GM12878 (cell line): ENCODE data around the gene REPIN1. TPM values are rescaled to one million over a fixed set of nuclear protein-coding genes. Genes with fewer than 3 reads are reported as not detected.

Source experiments
- ATF7 ChIP-seq: fragments of 450-650 bp; IDR thresholded peaks from 2 replicates; pipeline ENCODE4 v1.6.1; 2016; ENCODE audit warnings: low read depth, mild to moderate bottlenecking
- BACH1 ChIP-seq: fragments of 450-650 bp; IDR thresholded peaks from 2 replicates; pipeline ENCODE4 v1.6.1; 2017; ENCODE audit warnings: mild to moderate bottlenecking, borderline replicate concordance
- CBX3 ChIP-seq: fragments of 200-600 bp; sonication (generic); IDR thresholded peaks from 2 replicates; pipeline ENCODE4 v1.6.1; 2016; ENCODE audit warnings: low read depth, borderline replicate concordance
- CHD4 ChIP-seq: fragments of 200-600 bp; sonication (generic); IDR thresholded peaks from 2 replicates; pipeline ENCODE4 v1.6.1; 2016; ENCODE audit warnings: mild to moderate bottlenecking
- ETV6 ChIP-seq, 2 experiments: fragments of 450-650 bp in 1 of 2; IDR thresholded peaks in 1 of 2; conservative IDR thresholded peaks in 1 of 2; 2 replicates each; pipeline ENCODE4 v1.6.1; 2014; ENCODE audit warnings: antibody characterized with exemption in 1 of 2, borderline replicate concordance in 1 of 2, low read depth in 1 of 2, mild to moderate bottlenecking in 1 of 2, moderate library complexity in 1 of 2
- FOS ChIP-seq: IDR thresholded peaks from 3 replicates; pipeline ENCODE4 v1.6.1; 2011; ENCODE audit warnings: borderline replicate concordance; ENCODE audit not compliant: insufficient read length; ENCODE audit errors: extremely low read depth
- HDAC2 ChIP-seq: fragments of 200-600 bp; sonication (generic); IDR thresholded peaks from 2 replicates; pipeline ENCODE4 v1.6.1; 2017
- HDGF ChIP-seq: fragments of 450-650 bp; IDR thresholded peaks from 2 replicates; pipeline ENCODE4 v1.6.1; 2016; ENCODE audit warnings: antibody characterized with exemption
- IKZF1 ChIP-seq: fragments of 450-650 bp; conservative IDR thresholded peaks from 2 replicates; pipeline ENCODE4 v1.6.1; 2017; ENCODE audit warnings: antibody characterized with exemption, mild to moderate bottlenecking
- JUND ChIP-seq: IDR thresholded peaks from 2 replicates; pipeline ENCODE4 v1.6.1; 2012; ENCODE audit warnings: low read depth, mild to moderate bottlenecking, low read length, improper control_type of control experiment, moderate library complexity
- MEF2A ChIP-seq: IDR thresholded peaks from 2 replicates; pipeline ENCODE4 v1.6.1; 2011; ENCODE audit warnings: low read depth, mild to moderate bottlenecking, low read length, moderate library complexity; ENCODE audit not compliant: insufficient read depth
- MTA2 ChIP-seq: fragments of 450-650 bp; IDR thresholded peaks from 2 replicates; pipeline ENCODE4 v1.6.1; 2016; ENCODE audit warnings: low read depth, mild to moderate bottlenecking, moderate library complexity
- NBN ChIP-seq: fragments of 450-650 bp; IDR thresholded peaks from 2 replicates; pipeline ENCODE4 v1.6.1; 2016
- NFXL1 ChIP-seq: fragments of 450-650 bp; IDR thresholded peaks from 2 replicates; pipeline ENCODE4 v1.6.1; 2017; ENCODE audit warnings: antibody characterized with exemption, mild to moderate bottlenecking, borderline replicate concordance
- RELA ChIP-seq: fragments of 450-650 bp; IDR thresholded peaks from 2 replicates; pipeline ENCODE4 v1.8.0; 2014; ENCODE audit warnings: borderline replicate concordance; ENCODE audit not compliant: partially characterized antibody
- RUNX3 ChIP-seq: IDR thresholded peaks from 2 replicates; pipeline ENCODE4 v1.6.1; 2012; ENCODE audit warnings: low read length, inconsistent platforms
- SP1 ChIP-seq: IDR thresholded peaks from one replicate; pipeline ENCODE4 v1.6.1; 2011; ENCODE audit warnings: low read depth, low read length
- SREBF2 ChIP-seq: IDR thresholded peaks from 2 replicates; pipeline ENCODE4 v1.6.1; 2012; ENCODE audit warnings: mild to moderate bottlenecking, low read length
- ZNF217 ChIP-seq: fragments of 450-650 bp; IDR thresholded peaks from 2 replicates; pipeline ENCODE4 v1.6.1; 2017; ENCODE audit warnings: antibody characterized with exemption, mild to moderate bottlenecking
- ZNF274 ChIP-seq: IDR thresholded peaks from one replicate; pipeline ENCODE4 v1.8.0; 2011; ENCODE audit not compliant: insufficient read length, insufficient read depth
- polyA plus RNA-seq, 11 experiments: library from polyadenylated mRNA; depleted of rRNA in 4 of 11; unstranded in 6 of 11; stranded (reverse) in 5 of 11; fragments of >200 nt; fragmentation: Nextera tagmentation in 4 of 11; fragmentation: Illumina TruSeq in 1 of 11; extraction: Ambion mirVana in 4 of 11; extraction: Trizol in 1 of 11; gene quantifications; 1 replicate in 1 of 11; 2 replicates in 10 of 11; pipeline versions ENCODE4 v1.2.1 to v1.2.3, GENCODE V29; 2011 to 2016; ENCODE audit warnings: inconsistent platforms in 2 of 11, missing spikeins in 2 of 11, low read depth in 1 of 11
- total RNA-seq, 4 experiments: library from RNA; depleted of rRNA in 3 of 4; stranded (reverse); fragments of >200 nt in 3 of 4; fragmentation: Illumina TruSeq in 1 of 4; extraction: Trizol in 1 of 4; gene quantifications; 2 replicates each; pipeline versions ENCODE4 v1.2.1 to v1.2.3, GENCODE V29; 2013 to 2021
- TF ChIP-seq, protein P1 (sequence below): IDR thresholded peaks from 2 replicates; pipeline ENCODE4 v1.6.1; 2011; ENCODE audit warnings: low read depth, low read length, improper control_type of control experiment, borderline replicate concordance
- TF ChIP-seq, protein P2 (sequence below): fragments of 450-650 bp; IDR thresholded peaks from 2 replicates; pipeline ENCODE4 v1.6.1; 2018; ENCODE audit warnings: mild to moderate bottlenecking, low read depth, moderate library complexity; ENCODE audit not compliant: partially characterized antibody
- TF ChIP-seq, protein P3 (sequence below): fragments of 450-650 bp; IDR thresholded peaks from 2 replicates; pipeline ENCODE4 v1.6.1; 2017; ENCODE audit warnings: antibody characterized with exemption, mild to moderate bottlenecking, moderate library complexity

The REPIN1 gene
- total and polyA plus RNA-seq, 10 of the 15 experiments (the other 5 are each of a cell fraction or from before 2014, with no cell fraction given) = 5.1 to 172 (median 76.9) TPM

DNA sequence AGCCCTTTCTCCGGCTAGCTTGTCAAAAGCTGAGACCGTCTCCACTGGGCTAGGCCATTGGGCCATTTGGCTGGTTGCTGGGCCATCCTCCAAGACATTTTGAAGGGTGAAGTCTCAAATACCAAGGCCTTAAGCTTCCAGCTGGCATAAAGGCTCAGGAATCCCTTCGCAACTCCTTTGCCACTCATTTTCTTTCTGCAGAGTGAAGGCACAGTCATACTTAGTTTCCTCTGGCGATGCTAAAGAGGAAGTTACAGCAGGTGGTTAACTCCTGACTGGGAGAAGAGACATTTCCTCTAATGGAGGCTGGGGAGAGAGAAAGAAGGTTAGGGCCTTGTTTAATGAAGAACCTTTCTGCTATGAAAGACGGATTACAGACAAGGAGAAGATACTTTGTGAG lies 4.8 kb upstream of the REPIN1 start (continued):
- TF ChIP-seq ATF7 (no peak), SREBF2 (no peak), RELA (no peak), ZNF274 (no peak), NFXL1 (no peak), IKZF1 (peak; percentile 69; the same call in 1 of the 2 replicates), JUND (no peak), CHD4 (no peak), BACH1 (no peak), CBX3 (no peak), MEF2A (no peak), RUNX3 (peak; percentile 50; the same call in 1 of the 2 replicates), ZNF217 (0 out of 2 replicates have a peak, but pooled peaks have one; percentile 19), HDGF (no peak), NBN (0 out of 2 replicates have a peak, but pooled peaks have one; percentile 35), HDAC2 (no peak), MTA2 (0 out of 2 replicates have a peak, but pooled peaks have one; percentile 28), SP1 (no peak), FOS (no peak), ETV6 (conservative IDR thresholded peaks at IDR 0.05 in 1 of 2, IDR thresholded peaks at IDR 0.05 in 1 of 2; ENCODE audit: borderline replicate concordance in 1 of 2, low read depth in 1 of 2) (peak in 1 of 2 experiments; percentile 61; a peak in 1 of 4 replicates)
- TF ChIP-seq, protein P1, sequence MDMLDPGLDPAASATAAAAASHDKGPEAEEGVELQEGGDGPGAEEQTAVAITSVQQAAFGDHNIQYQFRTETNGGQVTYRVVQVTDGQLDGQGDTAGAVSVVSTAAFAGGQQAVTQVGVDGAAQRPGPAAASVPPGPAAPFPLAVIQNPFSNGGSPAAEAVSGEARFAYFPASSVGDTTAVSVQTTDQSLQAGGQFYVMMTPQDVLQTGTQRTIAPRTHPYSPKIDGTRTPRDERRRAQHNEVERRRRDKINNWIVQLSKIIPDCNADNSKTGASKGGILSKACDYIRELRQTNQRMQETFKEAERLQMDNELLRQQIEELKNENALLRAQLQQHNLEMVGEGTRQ = no peak
- TF ChIP-seq, protein P2, sequence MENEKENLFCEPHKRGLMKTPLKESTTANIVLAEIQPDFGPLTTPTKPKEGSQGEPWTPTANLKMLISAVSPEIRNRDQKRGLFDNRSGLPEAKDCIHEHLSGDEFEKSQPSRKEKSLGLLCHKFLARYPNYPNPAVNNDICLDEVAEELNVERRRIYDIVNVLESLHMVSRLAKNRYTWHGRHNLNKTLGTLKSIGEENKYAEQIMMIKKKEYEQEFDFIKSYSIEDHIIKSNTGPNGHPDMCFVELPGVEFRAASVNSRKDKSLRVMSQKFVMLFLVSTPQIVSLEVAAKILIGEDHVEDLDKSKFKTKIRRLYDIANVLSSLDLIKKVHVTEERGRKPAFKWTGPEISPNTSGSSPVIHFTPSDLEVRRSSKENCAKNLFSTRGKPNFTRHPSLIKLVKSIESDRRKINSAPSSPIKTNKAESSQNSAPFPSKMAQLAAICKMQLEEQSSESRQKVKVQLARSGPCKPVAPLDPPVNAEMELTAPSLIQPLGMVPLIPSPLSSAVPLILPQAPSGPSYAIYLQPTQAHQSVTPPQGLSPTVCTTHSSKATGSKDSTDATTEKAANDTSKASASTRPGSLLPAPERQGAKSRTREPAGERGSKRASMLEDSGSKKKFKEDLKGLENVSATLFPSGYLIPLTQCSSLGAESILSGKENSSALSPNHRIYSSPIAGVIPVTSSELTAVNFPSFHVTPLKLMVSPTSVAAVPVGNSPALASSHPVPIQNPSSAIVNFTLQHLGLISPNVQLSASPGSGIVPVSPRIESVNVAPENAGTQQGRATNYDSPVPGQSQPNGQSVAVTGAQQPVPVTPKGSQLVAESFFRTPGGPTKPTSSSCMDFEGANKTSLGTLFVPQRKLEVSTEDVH = no peak
- TF ChIP-seq, protein P3, sequence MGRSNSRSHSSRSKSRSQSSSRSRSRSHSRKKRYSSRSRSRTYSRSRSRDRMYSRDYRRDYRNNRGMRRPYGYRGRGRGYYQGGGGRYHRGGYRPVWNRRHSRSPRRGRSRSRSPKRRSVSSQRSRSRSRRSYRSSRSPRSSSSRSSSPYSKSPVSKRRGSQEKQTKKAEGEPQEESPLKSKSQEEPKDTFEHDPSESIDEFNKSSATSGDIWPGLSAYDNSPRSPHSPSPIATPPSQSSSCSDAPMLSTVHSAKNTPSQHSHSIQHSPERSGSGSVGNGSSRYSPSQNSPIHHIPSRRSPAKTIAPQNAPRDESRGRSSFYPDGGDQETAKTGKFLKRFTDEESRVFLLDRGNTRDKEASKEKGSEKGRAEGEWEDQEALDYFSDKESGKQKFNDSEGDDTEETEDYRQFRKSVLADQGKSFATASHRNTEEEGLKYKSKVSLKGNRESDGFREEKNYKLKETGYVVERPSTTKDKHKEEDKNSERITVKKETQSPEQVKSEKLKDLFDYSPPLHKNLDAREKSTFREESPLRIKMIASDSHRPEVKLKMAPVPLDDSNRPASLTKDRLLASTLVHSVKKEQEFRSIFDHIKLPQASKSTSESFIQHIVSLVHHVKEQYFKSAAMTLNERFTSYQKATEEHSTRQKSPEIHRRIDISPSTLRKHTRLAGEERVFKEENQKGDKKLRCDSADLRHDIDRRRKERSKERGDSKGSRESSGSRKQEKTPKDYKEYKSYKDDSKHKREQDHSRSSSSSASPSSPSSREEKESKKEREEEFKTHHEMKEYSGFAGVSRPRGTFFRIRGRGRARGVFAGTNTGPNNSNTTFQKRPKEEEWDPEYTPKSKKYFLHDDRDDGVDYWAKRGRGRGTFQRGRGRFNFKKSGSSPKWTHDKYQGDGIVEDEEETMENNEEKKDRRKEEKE = no peak
